BE2C (cell line): ENCODE measurements around the gene MAPKAP1.

ENCODE experiments used
- DNase-seq: peaks from one replicate; pipeline ENCODE4 v3.0.0-alpha.2; 2020
- H3K27me3 ChIP-seq: fragments of 250-450 bp; sonication (Bioruptor Pico); 2 replicates; pipeline ENCODE4 v1.5.1; 2020; ENCODE audit warnings: mild to moderate bottlenecking
- H3K36me3 ChIP-seq: fragments of 250-450 bp; sonication (Bioruptor Pico); 2 replicates; pipeline ENCODE4 v1.5.1; 2020; ENCODE audit warnings: mild to moderate bottlenecking
- H3K4me1 ChIP-seq: fragments of 250-450 bp; sonication (Bioruptor Pico); 2 replicates; pipeline ENCODE4 v1.5.1; 2020
- H3K4me3 ChIP-seq: 2 replicates; pipeline ENCODE4 v1.5.1; 2011; ENCODE audit warnings: low read depth, low read length
- H3K9me3 ChIP-seq: fragments of 250-450 bp; sonication (Bioruptor Pico); 2 replicates; pipeline ENCODE4 v1.5.1; 2020
- TF ChIP-seq, protein P1 (sequence below): IDR thresholded peaks from 2 replicates; pipeline ENCODE4 v1.5.1; 2012; ENCODE audit warnings: mild to moderate bottlenecking, low read depth, low read length

MAPKAP1 gene

GRCh38 chr9:125561509-125562148 is 145.4 kb downstream of the MAPKAP1 start:
- Histone ChIP-seq H3K9me3 (no peaks in the 10 kb centered on the region), H3K4me1 (no peaks in the 10 kb centered on the region), H3K36me3 (no peaks in the 10 kb centered on the region), H3K4me3 (no peak overlapping the region), H3K27me3 (no peaks in the 10 kb centered on the region)
- TF ChIP-seq, protein P1, sequence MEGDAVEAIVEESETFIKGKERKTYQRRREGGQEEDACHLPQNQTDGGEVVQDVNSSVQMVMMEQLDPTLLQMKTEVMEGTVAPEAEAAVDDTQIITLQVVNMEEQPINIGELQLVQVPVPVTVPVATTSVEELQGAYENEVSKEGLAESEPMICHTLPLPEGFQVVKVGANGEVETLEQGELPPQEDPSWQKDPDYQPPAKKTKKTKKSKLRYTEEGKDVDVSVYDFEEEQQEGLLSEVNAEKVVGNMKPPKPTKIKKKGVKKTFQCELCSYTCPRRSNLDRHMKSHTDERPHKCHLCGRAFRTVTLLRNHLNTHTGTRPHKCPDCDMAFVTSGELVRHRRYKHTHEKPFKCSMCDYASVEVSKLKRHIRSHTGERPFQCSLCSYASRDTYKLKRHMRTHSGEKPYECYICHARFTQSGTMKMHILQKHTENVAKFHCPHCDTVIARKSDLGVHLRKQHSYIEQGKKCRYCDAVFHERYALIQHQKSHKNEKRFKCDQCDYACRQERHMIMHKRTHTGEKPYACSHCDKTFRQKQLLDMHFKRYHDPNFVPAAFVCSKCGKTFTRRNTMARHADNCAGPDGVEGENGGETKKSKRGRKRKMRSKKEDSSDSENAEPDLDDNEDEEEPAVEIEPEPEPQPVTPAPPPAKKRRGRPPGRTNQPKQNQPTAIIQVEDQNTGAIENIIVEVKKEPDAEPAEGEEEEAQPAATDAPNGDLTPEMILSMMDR = no peak
- no peak for DNase-seq

- no peaks in the 10 kb centered on the region for H3K4me1 ChIP-seq
- no peaks in the 10 kb centered on the region for H3K36me3 ChIP-seq
- H3K27me3 ChIP-seq = no peaks in the 10 kb centered on the region
- no peak overlapping the region for H3K4me3 ChIP-seq
- TF ChIP-seq, protein P1 = no peak
- DNase-seq = no peak
- no peaks in the 10 kb centered on the region for H3K9me3 ChIP-seq
Observed at GRCh38 chr9:125559894-125560293, 147.1 kb downstream of the MAPKAP1 start.

- no peak for DNase-seq
- Histone ChIP-seq H3K27me3 (no peaks in the 10 kb centered on the region), H3K9me3 (no peaks in the 10 kb centered on the region), H3K4me1 (no peaks in the 10 kb centered on the region), H3K4me3 (no peak overlapping the region), H3K36me3 (no peaks in the 10 kb centered on the region)
- TF ChIP-seq, protein P1 = no peak
Observed at GRCh38 chr9:125559194-125559593, 147.8 kb downstream of the MAPKAP1 start.

DNA sequence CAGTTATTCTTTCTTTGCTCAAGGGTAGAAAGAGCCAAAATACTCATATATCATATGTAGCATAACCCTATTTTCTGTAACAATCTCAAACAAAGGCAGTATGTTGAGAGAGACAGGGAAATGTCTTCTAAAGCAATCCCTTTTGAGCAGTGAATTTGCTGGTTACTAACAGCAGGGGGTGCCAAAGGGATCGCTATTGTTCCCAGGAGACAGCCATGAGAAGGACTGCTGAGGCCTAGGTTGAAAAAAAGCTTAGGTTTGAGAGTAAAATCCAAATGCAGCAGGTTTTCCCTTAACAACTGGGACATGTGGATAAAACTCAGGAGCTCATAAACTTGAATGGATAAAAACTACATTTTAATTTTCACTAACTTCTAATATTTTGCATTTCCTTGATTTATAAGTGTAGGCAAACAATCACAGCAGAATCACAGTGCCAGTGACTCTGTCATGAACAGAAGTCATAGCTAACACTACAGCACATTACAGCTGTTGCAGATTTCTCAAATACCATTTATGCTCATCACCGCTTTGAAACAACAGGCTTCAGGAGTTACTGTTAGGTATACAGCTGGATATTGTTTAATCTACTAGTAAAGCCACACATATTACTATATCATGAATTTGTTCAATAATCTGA is 148.4 kb downstream of the MAPKAP1 start:
- TF ChIP-seq, protein P1 = peak; percentile 93
- Histone ChIP-seq H3K4me3 (no peak overlapping the region), H3K9me3 (no peaks in the 10 kb centered on the region), H3K36me3 (no peaks in the 10 kb centered on the region), H3K4me1 (no peaks in the 10 kb centered on the region), H3K27me3 (no peaks in the 10 kb centered on the region)
- peak; percentile 69 for DNase-seq

- Histone ChIP-seq H3K4me1 (no peaks in the 10 kb centered on the region), H3K9me3 (no peaks in the 10 kb centered on the region), H3K4me3 (no peak overlapping the region), H3K36me3 (no peaks in the 10 kb centered on the region), H3K27me3 (no peaks in the 10 kb centered on the region)
- no peak for DNase-seq
- TF ChIP-seq, protein P1 = no peak
Observed at GRCh38 chr9:125556046-125556721, 150.8 kb downstream of the MAPKAP1 start.

DNA sequence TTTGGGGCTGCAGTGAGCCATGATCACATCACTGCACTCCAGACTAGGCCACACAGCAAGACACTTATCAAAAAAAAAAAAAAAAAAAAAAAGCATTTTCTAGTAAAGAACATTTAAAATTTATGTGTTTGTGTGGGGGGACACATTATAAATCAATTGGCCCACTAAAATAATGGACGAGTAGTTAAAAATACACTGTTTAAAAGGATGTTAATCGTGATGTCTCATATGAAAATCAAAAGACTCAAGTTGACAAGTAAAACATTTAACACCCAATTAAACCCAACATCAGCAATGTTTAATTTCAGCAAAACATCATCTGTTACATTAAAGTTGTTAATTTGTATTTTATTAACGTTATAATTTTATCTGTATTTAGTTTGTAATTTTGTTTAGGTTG is 152.3 kb downstream of the MAPKAP1 start:
- no peaks in the 10 kb centered on the region for H3K27me3 ChIP-seq
- H3K4me3 ChIP-seq = no peak overlapping the region
- H3K4me1 ChIP-seq = no peaks in the 10 kb centered on the region; the same call in 1 of the 2 replicates
- H3K9me3 ChIP-seq = no peaks in the 10 kb centered on the region
- H3K36me3 ChIP-seq = no peaks in the 10 kb centered on the region
- TF ChIP-seq, protein P1 = no peak
- no peak for DNase-seq
